Heart right ventricle (tissue), 16 donors: Measurements from ENCODE around the gene DST. TPM values are rescaled to one million over a fixed set of nuclear protein-coding genes. Genes with fewer than 3 reads are reported as not detected.
A peak's percentile ranks its signal among the peaks of the same experiment; 100 is the strongest.

Experiments
- ATAC-seq, 8 donors: fragments of 200-7000 bp; cut with Tn5 transposase; one replicate each; pipeline ENCODE4 v1.9.1; 2020; ENCODE audit warnings: mild to moderate bottlenecking in 8 of 8, moderate library complexity in 8 of 8, moderate number of reproducible peaks in 1 of 8
- DNase-seq, 2 donors: peaks; one replicate each; pipeline ENCODE4 v3.0.0-alpha.2; 2020
- H3K27ac ChIP-seq, 10 donors: fragments of 200-600 bp; sonication (generic) in 2 of 10; one replicate each; pipeline versions ENCODE4 v1.5.0 to v1.8.0; 2020 to 2022; ENCODE audit warnings: mild to moderate bottlenecking in 3 of 10
- H3K27me3 ChIP-seq, 7 donors: fragments of 200-600 bp; one replicate each; pipeline ENCODE4 v1.8.0; 2021 to 2022; ENCODE audit warnings: mild to moderate bottlenecking in 2 of 7
- H3K36me3 ChIP-seq, 9 donors: fragments of 200-600 bp; sonication (generic) in 1 of 9; one replicate each; pipeline versions ENCODE4 v1.5.0 to v1.8.0; 2020 to 2022; ENCODE audit warnings: mild to moderate bottlenecking in 2 of 9
- H3K4me1 ChIP-seq, 9 donors: fragments of 200-600 bp; sonication (generic) in 1 of 9; one replicate each; pipeline versions ENCODE4 v1.5.0 to v1.8.0; 2020 to 2022; ENCODE audit warnings: mild to moderate bottlenecking in 4 of 9
- H3K4me3 ChIP-seq, 10 donors: fragments of 200-600 bp; sonication (generic) in 2 of 10; one replicate each; pipeline versions ENCODE4 v1.5.0 to v1.8.0; 2020 to 2022; ENCODE audit warnings: mild to moderate bottlenecking in 7 of 10, moderate library complexity in 2 of 10
- H3K9me3 ChIP-seq, 11 donors: fragments of 200-600 bp in 10 of 11; sonication (generic) in 2 of 11; one replicate each; pipeline versions ENCODE4 v1.5.0 to v1.8.0; 2013 to 2022; ENCODE audit warnings: mild to moderate bottlenecking in 2 of 11, control low read depth in 1 of 11, moderate library complexity in 1 of 11
- WGBS, 2 donors: extraction: QIAGEN DNeasy Blood & Tissue Kit; methylation state at CpG; one replicate each; pipeline ENCODE4 v1.1.7; 2013; ENCODE audit warnings: inconsistent platforms in 1 of 2; 5-methylcytosine and 5-hydroxymethylcytosine counted together
- intact Hi-C, 10 donors: fragments of 100-400 bp; cut with DNase I; formaldehyde crosslinking; loops; one replicate each; pipeline versions ENCODE4 v1.11.1 to v1.14.2; 2022
- polyA plus RNA-seq, 2 donors: library from polyadenylated mRNA; stranded (reverse); fragments of 200-250 nt; gene quantifications; one replicate each; pipeline ENCODE4 v1.2.3, GENCODE V29; 2013
- total RNA-seq, 10 donors: library from RNA; stranded (reverse); fragmentation: NEBNext Ultra II Directional in 3 of 10; extraction: Animal tissue kit (Norgen Biotek cat#: 25700) in 3 of 10; gene quantifications; one replicate each; pipeline versions ENCODE4 v1.2.1 to v1.2.4, GENCODE V29; 2021 to 2023
- TF ChIP-seq, protein P1 (sequence below), 9 donors: fragments of 200-600 bp; sonication (generic) in 2 of 9; IDR thresholded peaks; one replicate each; pipeline versions ENCODE4 v1.5.0 to v1.8.0; 2021 to 2022; ENCODE audit warnings: antibody characterized with exemption in 9 of 9, mild to moderate bottlenecking in 5 of 9, moderate library complexity in 1 of 9
- donor health status: Arrhythmogenic right ventricular cardiomyopathy.
- donor health status: ischemic (EF 13 %, LVEDD 7.1; RV severe dilation, severe dysfunction).
- donor health status: healthy with polysubstance abuse.
- donor health status: DM: no; HTN: yes; CAD: no.
- donor health status: DM: no; HTN: no; CAD: no.
- donor health status: ischemic (EF 25% LVEDD 6.9; RV normal size, moderate dysfunction).
- donor health status: ischemic (EF 25% LVEDD 5.7; RV mildly dilated, moderate dysfunction).
- donor health status: healthy.
- donor health status: DM: yes; HTN: yes; CAD: no.
- donor health status: Ischemic cardiomyopathy.
- donor health status: ischemic (EF 35%, LVEDD 5.7; RV mildly dilated, moderate dysfunction).
- donor health status: nonischemic (EF 11% LVEDD 7.7; RV severe dilation, severe dysfunction).
- donor health status: DM: yes; HTN: yes; CAD: no.
- donor health status: PGD.
- donor health status: ischemic (EF 29% LVEDD 5.4; RV normal size, mild dysfunction).
- donor health status: nonischemic (EF 23%, LVEDD 6.1; RV moderate dilation, normal function).

Gene DST
- total and polyA plus RNA-seq, 12 donors: 103 to 619 (median 433) TPM

DNA sequence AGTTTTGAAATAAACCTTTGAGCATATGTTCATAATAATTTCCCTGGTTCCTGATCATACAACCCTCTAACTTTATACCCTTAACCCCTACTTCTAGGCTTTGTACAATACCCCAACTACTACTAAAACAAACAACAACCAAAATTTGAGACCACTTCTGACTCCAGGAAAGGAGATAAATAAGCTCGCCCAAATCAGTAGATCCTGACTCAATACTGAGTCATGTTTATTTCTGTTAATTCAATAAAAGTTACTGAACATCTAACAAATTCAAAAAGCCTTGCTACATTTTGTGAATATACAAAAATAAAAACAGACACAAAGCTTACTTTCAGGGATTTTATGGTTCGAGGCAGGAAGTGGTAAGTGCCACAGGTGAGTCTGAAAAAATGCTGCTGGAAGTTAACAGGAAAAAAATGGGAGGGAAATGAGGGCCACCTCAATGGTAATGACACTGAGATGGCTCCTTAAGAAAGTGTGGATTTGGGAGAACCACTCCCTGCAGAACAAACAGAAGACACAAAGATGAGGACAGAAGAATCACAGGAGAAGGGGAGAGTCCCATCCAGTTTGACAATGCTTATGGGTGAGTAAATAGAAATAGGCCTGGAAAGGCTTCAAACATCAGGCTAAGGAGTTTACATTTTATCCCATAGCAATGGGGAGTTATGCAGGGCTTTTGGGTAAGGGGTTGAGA is 63.4 kb downstream of the DST start:
- DNase-seq: no peak
- peaks cover 0 to 6% (median 0%) of the 10 kb centered on the region in 9 donors for H3K4me1 ChIP-seq
- no peak overlapping the region for H3K27ac ChIP-seq
- H3K27me3 ChIP-seq: no peaks in the 10 kb centered on the region
- intact Hi-C loops: loop anchor here in 1 of 10 donors (10.0 kb wide), 1 partner anchor 225 kb away; no protein-coding TSS in a partner anchor
- peaks cover 0 to 64% (median 6%) of the 10 kb centered on the region in 9 donors for H3K36me3 ChIP-seq
- H3K4me3 ChIP-seq: no peak overlapping the region
- no peak for ATAC-seq
- TF ChIP-seq, protein P1, sequence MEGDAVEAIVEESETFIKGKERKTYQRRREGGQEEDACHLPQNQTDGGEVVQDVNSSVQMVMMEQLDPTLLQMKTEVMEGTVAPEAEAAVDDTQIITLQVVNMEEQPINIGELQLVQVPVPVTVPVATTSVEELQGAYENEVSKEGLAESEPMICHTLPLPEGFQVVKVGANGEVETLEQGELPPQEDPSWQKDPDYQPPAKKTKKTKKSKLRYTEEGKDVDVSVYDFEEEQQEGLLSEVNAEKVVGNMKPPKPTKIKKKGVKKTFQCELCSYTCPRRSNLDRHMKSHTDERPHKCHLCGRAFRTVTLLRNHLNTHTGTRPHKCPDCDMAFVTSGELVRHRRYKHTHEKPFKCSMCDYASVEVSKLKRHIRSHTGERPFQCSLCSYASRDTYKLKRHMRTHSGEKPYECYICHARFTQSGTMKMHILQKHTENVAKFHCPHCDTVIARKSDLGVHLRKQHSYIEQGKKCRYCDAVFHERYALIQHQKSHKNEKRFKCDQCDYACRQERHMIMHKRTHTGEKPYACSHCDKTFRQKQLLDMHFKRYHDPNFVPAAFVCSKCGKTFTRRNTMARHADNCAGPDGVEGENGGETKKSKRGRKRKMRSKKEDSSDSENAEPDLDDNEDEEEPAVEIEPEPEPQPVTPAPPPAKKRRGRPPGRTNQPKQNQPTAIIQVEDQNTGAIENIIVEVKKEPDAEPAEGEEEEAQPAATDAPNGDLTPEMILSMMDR (IDR thresholded peaks at IDR 0.05): no peak
- WGBS, 2 donors: 89 to 93% methylated on average over 2 of the region's 2 CpGs
- no peaks in the 10 kb centered on the region for H3K9me3 ChIP-seq

GRCh38 chr6:56575736-56576135 is 67.0 kb downstream of the DST start:
- H3K4me1 ChIP-seq: peaks cover 0 to 21% (median 3%) of the 10 kb centered on the region in 9 donors
- DNase-seq (no peak), ATAC-seq (peak in 1 of 8 donors; percentile 51)
- no peak overlapping the region for H3K4me3 ChIP-seq
- no peaks in the 10 kb centered on the region for H3K27me3 ChIP-seq
- WGBS, 2 donors: 91 to 96% methylated on average over 3 of the region's 3 CpGs
- H3K9me3 ChIP-seq: no peaks in the 10 kb centered on the region
- peaks cover 0 to 86% (median 19%) of the 10 kb centered on the region in 9 donors for H3K36me3 ChIP-seq
- TF ChIP-seq, protein P1 (IDR thresholded peaks at IDR 0.05): no peak
- no peak overlapping the region for H3K27ac ChIP-seq
- intact Hi-C loops: loop anchor here in 1 of 10 donors (10.0 kb wide), 1 partner anchor 221 kb away; no protein-coding TSS in a partner anchor

DNA sequence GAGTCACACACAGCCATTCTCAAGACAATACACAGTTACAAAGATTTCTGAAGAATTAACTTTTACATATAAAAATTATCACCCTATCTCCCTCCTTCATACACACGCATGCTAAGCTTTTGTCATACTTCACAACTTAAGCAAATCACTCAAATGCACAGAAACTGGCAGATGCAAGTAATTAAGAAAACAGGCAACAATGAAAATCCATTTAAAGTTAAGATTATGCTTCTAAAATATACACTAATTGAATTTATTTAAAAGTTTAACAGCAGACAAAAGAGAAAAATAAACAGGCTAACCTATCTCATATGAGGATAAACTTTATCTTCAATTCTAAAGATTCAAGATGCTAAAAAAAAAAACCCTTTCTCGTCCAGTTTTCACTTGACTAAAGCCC is 68.4 kb downstream of the DST start:
- no peaks in the 10 kb centered on the region for H3K9me3 ChIP-seq
- H3K36me3 ChIP-seq: peaks cover 0 to 86% (median 19%) of the 10 kb centered on the region in 9 donors
- H3K27ac ChIP-seq: no peak overlapping the region
- 85 to 87% methylated on average over 2 of the region's 2 CpGs for WGBS, 2 donors
- DNase-seq (no peak), ATAC-seq (no peak)
- TF ChIP-seq, protein P1 (IDR thresholded peaks at IDR 0.05): no peak
- no peaks in the 10 kb centered on the region for H3K27me3 ChIP-seq
- no peak overlapping the region for H3K4me3 ChIP-seq
- peaks cover 0 to 25% (median 3%) of the 10 kb centered on the region in 9 donors for H3K4me1 ChIP-seq
- intact Hi-C loops: loop anchor here in 4 of 10 donors (5.0 to 10.0 kb wide), 2 partner anchors 217 to 219 kb away; no protein-coding TSS in a partner anchor

GRCh38 chr6:56573624-56574023 is 69.1 kb downstream of the DST start:
- H3K27me3 ChIP-seq: no peaks in the 10 kb centered on the region
- H3K4me3 ChIP-seq: no peak overlapping the region
- intact Hi-C loops: loop anchor here in 4 of 10 donors (5.0 to 10.0 kb wide), 2 partner anchors 216 to 219 kb away; no protein-coding TSS in a partner anchor
- H3K9me3 ChIP-seq: no peaks in the 10 kb centered on the region
- no peak overlapping the region for H3K27ac ChIP-seq
- peaks cover 0 to 88% (median 18%) of the 10 kb centered on the region in 9 donors for H3K36me3 ChIP-seq
- TF ChIP-seq, protein P1 (IDR thresholded peaks at IDR 0.05): no peak
- DNase-seq: no peak
- H3K4me1 ChIP-seq: peaks cover 0 to 25% (median 3%) of the 10 kb centered on the region in 9 donors
- 18 to 28% methylated on average over 2 of the region's 2 CpGs for WGBS, 2 donors
- peak in 3 of 8 donors; percentile 41 to 47 (median 45) for ATAC-seq
